ENCODE results near the gene VPS39. TPM values are rescaled to one million over a fixed set of nuclear protein-coding genes. Genes with fewer than 3 reads are reported as not detected.
A peak's percentile ranks its signal among the peaks of the same experiment; 100 is the strongest.
"Not testable (repeated sequence)": the region's sequence is repeated elsewhere in the genome, so short reads cannot be mapped to it uniquely, and the experiment has no call there.

The VPS39 gene, protein sequence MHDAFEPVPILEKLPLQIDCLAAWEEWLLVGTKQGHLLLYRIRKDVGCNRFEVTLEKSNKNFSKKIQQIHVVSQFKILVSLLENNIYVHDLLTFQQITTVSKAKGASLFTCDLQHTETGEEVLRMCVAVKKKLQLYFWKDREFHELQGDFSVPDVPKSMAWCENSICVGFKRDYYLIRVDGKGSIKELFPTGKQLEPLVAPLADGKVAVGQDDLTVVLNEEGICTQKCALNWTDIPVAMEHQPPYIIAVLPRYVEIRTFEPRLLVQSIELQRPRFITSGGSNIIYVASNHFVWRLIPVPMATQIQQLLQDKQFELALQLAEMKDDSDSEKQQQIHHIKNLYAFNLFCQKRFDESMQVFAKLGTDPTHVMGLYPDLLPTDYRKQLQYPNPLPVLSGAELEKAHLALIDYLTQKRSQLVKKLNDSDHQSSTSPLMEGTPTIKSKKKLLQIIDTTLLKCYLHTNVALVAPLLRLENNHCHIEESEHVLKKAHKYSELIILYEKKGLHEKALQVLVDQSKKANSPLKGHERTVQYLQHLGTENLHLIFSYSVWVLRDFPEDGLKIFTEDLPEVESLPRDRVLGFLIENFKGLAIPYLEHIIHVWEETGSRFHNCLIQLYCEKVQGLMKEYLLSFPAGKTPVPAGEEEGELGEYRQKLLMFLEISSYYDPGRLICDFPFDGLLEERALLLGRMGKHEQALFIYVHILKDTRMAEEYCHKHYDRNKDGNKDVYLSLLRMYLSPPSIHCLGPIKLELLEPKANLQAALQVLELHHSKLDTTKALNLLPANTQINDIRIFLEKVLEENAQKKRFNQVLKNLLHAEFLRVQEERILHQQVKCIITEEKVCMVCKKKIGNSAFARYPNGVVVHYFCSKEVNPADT
- 40.2 TPM for polyA plus RNA-seq (2012; ENCODE audit: low read depth, missing spikeins)

- TF ChIP-seq SPI1 (IDR thresholded peaks at IDR 0.05; ENCODE audit: low read depth, low read length) (peak; percentile 45), TAF1 (IDR thresholded peaks at IDR 0.05; ENCODE audit: low read depth, low read length) (peak; percentile 55; the same call in 1 of the 2 replicates), POLR2A (IDR thresholded peaks at IDR 0.05; ENCODE audit: low read depth, low read length) (peak; percentile 81), PAX5 (IDR thresholded peaks at IDR 0.05; ENCODE audit: insufficient read depth, low read length, severe bottlenecking) (no peak), POLR2AphosphoS5 (IDR thresholded peaks at IDR 0.05; ENCODE audit: low read depth, low read length) (peak; percentile 85), POU2F2 (IDR thresholded peaks at IDR 0.05; ENCODE audit: low read depth, low read length) (no peak)
- FAIRE-seq (peak; percentile 97), DNase-seq (ENCODE audit: insufficient read length, low spot score) (peak; percentile 74)
Observed at GRCh38 chr15:42207674-42208579, at the start of gene VPS39. VPS39 (minus strand) TSS chr15:42208304; CDS start chr15:42208153, 151 bp downstream.

- FAIRE-seq (no peak), DNase-seq (ENCODE audit: insufficient read length, low spot score) (no peak)
- no peak for TF ChIP-seq SPI1 (IDR thresholded peaks at IDR 0.05; ENCODE audit: low read depth, low read length)
- no peak for TF ChIP-seq POU2F2 (IDR thresholded peaks at IDR 0.05; ENCODE audit: low read depth, low read length)
- no peak for TF ChIP-seq POLR2A (IDR thresholded peaks at IDR 0.05; ENCODE audit: low read depth, low read length)
Observed at GRCh38 chr15:42253300-42253699, 45.2 kb upstream of the VPS39 start.

DNA sequence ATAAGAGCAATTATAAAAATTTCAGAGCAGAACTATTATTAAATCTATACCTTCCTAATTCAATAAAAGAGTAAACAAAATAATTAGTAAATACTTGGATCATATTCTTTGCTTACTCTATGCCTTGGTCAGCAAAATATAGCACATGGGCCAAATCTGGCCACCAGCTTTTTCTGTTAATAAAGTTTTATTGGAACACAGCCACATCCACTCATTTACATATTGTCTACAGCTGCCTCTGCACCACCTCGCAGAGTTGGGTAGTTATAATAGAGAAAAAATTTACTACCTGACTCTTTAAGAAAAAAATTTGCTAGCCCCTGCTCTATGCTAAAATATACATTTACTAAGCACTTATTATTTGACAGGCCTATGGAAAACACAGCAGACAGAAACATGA is 32.7 kb upstream of the VPS39 start:
- DNase-seq (ENCODE audit: insufficient read length, low spot score) (no peak), FAIRE-seq (no peak)

DNA sequence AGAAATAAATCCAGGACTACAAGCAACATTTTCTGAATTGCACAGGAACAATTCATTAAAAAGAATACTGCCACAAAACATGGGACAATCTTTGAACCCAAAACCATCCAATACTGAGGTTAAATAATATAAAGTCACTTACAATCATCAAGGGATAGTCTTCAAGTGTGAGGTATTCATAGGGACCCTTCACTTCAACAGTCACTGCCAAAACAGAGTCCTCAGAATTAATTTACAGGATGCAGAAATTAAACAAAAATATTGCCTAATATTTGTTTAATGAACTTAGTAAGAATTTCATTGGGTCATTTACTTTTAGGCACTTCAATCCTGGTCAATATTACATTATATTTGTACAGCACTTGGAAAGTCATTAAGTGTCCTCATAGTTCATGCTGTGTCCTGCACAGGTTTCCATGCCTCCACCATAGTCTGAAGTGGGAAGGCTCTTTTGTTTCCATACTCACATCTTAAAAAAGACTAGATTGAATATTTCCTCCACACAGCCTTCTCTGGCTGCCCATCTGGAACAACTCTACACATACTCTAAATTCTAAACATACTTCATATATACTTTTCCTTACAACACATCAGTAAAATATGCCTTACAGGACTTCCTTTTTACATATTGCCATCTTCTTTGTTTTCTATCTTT is 31.6 kb upstream of the VPS39 start:
- no peak for FAIRE-seq
- no peak for TF ChIP-seq POLR2AphosphoS5 (IDR thresholded peaks at IDR 0.05; ENCODE audit: low read depth, low read length)
- TF ChIP-seq SPI1 (IDR thresholded peaks at IDR 0.05; ENCODE audit: low read depth, low read length): no peak
- no peak for TF ChIP-seq POLR2A (IDR thresholded peaks at IDR 0.05; ENCODE audit: low read depth, low read length)
- no peak for TF ChIP-seq POU2F2 (IDR thresholded peaks at IDR 0.05; ENCODE audit: low read depth, low read length)
- TF ChIP-seq TAF1 (IDR thresholded peaks at IDR 0.05; ENCODE audit: low read depth, low read length): no peak
- no peak for TF ChIP-seq PAX5 (IDR thresholded peaks at IDR 0.05; ENCODE audit: insufficient read depth, low read length, severe bottlenecking)

More for the DNA sequence above, 32.7 kb upstream of the VPS39 start:
- TF ChIP-seq POU2F2 (IDR thresholded peaks at IDR 0.05; ENCODE audit: low read depth, low read length): no peak

DNA sequence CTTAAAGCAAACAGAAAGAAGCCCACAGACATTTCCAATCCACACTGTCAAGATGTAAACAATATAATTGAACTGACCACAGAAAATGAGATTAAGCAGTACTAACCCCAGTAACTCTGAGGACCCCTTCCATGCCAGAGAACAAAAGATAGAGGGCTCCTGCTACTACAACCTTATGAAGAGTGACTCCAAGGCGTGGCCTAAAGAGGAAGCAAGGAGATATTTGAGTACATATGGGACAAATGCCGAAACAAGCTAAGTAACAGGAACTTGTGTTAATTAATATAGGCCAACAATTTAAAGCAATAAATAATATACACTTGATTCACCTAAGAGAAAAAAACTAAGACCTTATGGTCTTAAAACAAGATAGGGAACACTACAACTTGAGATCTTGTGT is 25.0 kb upstream of the VPS39 start:
- DNase-seq (ENCODE audit: insufficient read length, low spot score): no peak
- TF ChIP-seq TAF1 (IDR thresholded peaks at IDR 0.05; ENCODE audit: low read depth, low read length): no peak
- no peak for TF ChIP-seq POLR2A (IDR thresholded peaks at IDR 0.05; ENCODE audit: low read depth, low read length)
- TF ChIP-seq POU2F2 (IDR thresholded peaks at IDR 0.05; ENCODE audit: low read depth, low read length): no peak
- no peak for TF ChIP-seq PAX5 (IDR thresholded peaks at IDR 0.05; ENCODE audit: insufficient read depth, low read length, severe bottlenecking)
- TF ChIP-seq SPI1 (IDR thresholded peaks at IDR 0.05; ENCODE audit: low read depth, low read length): no peak
- no peak for TF ChIP-seq POLR2AphosphoS5 (IDR thresholded peaks at IDR 0.05; ENCODE audit: low read depth, low read length)
- FAIRE-seq: no peak

More for the DNA sequence above, 31.6 kb upstream of the VPS39 start:
- no peak for DNase-seq (ENCODE audit: insufficient read length, low spot score)

GRCh38 chr15:42232606-42233005 is 24.5 kb upstream of the VPS39 start:
- FAIRE-seq (no peak), DNase-seq (ENCODE audit: insufficient read length, low spot score) (no peak)
- TF ChIP-seq POLR2AphosphoS5 (IDR thresholded peaks at IDR 0.05; ENCODE audit: low read depth, low read length): no peak

DNA sequence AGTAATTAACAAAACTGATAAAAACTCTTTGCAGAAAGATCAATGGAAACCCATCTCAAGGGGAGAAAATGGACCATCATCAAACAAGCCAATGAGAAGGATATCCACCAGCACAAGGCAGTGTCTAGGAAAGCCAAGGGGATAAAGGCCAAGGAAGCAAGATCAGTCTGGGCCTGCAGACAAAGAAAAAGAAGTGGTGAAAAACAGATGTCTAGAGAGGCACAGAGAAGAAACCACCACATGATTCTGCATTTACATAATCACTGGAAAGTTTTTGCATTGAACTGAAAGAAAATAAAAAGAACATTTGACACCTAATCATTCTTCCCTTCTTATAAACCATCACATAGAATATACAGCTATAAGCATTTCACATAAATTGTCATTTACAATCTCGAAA is 23.0 kb upstream of the VPS39 start:
- DNase-seq (ENCODE audit: insufficient read length, low spot score) (no peak), FAIRE-seq (no peak)
- TF ChIP-seq POLR2A (IDR thresholded peaks at IDR 0.05; ENCODE audit: low read depth, low read length) (no peak), PAX5 (IDR thresholded peaks at IDR 0.05; ENCODE audit: insufficient read depth, low read length, severe bottlenecking) (no peak), POLR2AphosphoS5 (IDR thresholded peaks at IDR 0.05; ENCODE audit: low read depth, low read length) (no peak), SPI1 (IDR thresholded peaks at IDR 0.05; ENCODE audit: low read depth, low read length) (no peak), TAF1 (IDR thresholded peaks at IDR 0.05; ENCODE audit: low read depth, low read length) (no peak), POU2F2 (IDR thresholded peaks at IDR 0.05; ENCODE audit: low read depth, low read length) (no peak)

- FAIRE-seq; DNase-seq (ENCODE audit: insufficient read length, low spot score): not testable (repeated sequence)
Observed at GRCh38 chr15:42228981-42229380, 20.9 kb upstream of the VPS39 start.

DNA sequence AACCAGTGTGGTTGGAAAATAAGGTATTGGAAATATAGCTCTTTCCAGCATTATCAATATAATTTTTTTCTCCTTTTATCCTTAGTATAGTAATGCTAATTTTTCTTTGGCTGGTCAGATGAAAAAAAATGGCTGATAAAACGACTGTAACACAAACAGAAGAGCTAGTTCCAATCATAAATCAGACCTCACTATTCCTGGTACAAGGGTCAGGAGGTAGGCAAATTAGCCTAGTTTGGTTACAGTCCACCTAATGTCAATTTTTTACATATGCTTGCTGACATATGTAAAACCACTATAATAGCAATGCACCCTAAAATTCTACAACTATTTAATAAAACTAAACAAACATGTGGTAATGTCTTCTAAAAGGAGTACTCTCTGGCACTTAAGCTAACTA is 19.9 kb upstream of the VPS39 start:
- DNase-seq (ENCODE audit: insufficient read length, low spot score) (no peak), FAIRE-seq (no peak)
- no peak for TF ChIP-seq SPI1 (IDR thresholded peaks at IDR 0.05; ENCODE audit: low read depth, low read length)
- no peak for TF ChIP-seq PAX5 (IDR thresholded peaks at IDR 0.05; ENCODE audit: insufficient read depth, low read length, severe bottlenecking)
- TF ChIP-seq POLR2A (IDR thresholded peaks at IDR 0.05; ENCODE audit: low read depth, low read length): no peak
- TF ChIP-seq POU2F2 (IDR thresholded peaks at IDR 0.05; ENCODE audit: low read depth, low read length): no peak
- no peak for TF ChIP-seq TAF1 (IDR thresholded peaks at IDR 0.05; ENCODE audit: low read depth, low read length)
- no peak for TF ChIP-seq POLR2AphosphoS5 (IDR thresholded peaks at IDR 0.05; ENCODE audit: low read depth, low read length)

Data from GM12891 (cell line).